ENCODE results near the gene TPP1. TPM values are rescaled to one million over a fixed set of nuclear protein-coding genes. Genes with fewer than 3 reads are reported as not detected.
A peak's percentile ranks its signal among the peaks of the same experiment; 100 is the strongest.

The TPP1 gene
- total RNA-seq, 1 donor from 2014 or later, result 32.2 TPM

- Mint-ChIP-seq H3K27me3 (no peaks in the 10 kb centered on the region), H3K4me3 (no peak overlapping the region)
Observed at GRCh38 chr11:6616596-6617250, 2.5 kb downstream of the TPP1 start.

GRCh38 chr11:6615882-6616585 is 3.2 kb downstream of the TPP1 start:
- Mint-ChIP-seq H3K36me3 (ENCODE audit: low read depth) (peaks cover 28% of the 10 kb centered on the region), H3K27ac (no peak overlapping the region)

More at GRCh38 chr11:6616596-6617250, 2.5 kb downstream of the TPP1 start:
- Mint-ChIP-seq H3K36me3 (ENCODE audit: low read depth) (peaks cover 22% of the 10 kb centered on the region), H3K27ac (no peak overlapping the region), H3K9me3 (no peaks in the 10 kb centered on the region), H3K4me1 (peaks cover 3% of the 10 kb centered on the region)
- intact Hi-C loops (cut with micrococcal nuclease), result no loop called here
- no peak for DNase-seq

GRCh38 chr11:6615046-6615445 is 4.2 kb downstream of the TPP1 start:
- Mint-ChIP-seq H3K4me3 (no peak overlapping the region), H3K9me3 (no peaks in the 10 kb centered on the region), H3K4me1 (peaks cover 14% of the 10 kb centered on the region), H3K27ac (no peak overlapping the region), H3K36me3 (ENCODE audit: low read depth) (peaks cover 38% of the 10 kb centered on the region), H3K27me3 (no peaks in the 10 kb centered on the region)
- DNase-seq, result no peak
- intact Hi-C loops (cut with micrococcal nuclease), result no loop called here

More at GRCh38 chr11:6615882-6616585, 3.2 kb downstream of the TPP1 start:
- DNase-seq, result no peak
- Mint-ChIP-seq H3K27me3 (no peaks in the 10 kb centered on the region), H3K4me3 (no peak overlapping the region), H3K4me1 (peaks cover 8% of the 10 kb centered on the region), H3K9me3 (no peaks in the 10 kb centered on the region)
- intact Hi-C loops (cut with micrococcal nuclease), result no loop called here

- Mint-ChIP-seq H3K9me3 (no peaks in the 10 kb centered on the region), H3K4me1 (peaks cover 18% of the 10 kb centered on the region), H3K27me3 (no peaks in the 10 kb centered on the region), H3K36me3 (ENCODE audit: low read depth) (peaks cover 44% of the 10 kb centered on the region), H3K27ac (no peak overlapping the region), H3K4me3 (no peak overlapping the region)
- no peak for DNase-seq
- intact Hi-C loops (cut with micrococcal nuclease), result no loop called here
Observed at GRCh38 chr11:6614446-6614845, 4.8 kb downstream of the TPP1 start.

- peaks cover 53% of the 10 kb centered on the region for H3K36me3 Mint-ChIP-seq (ENCODE audit: low read depth)
- no peak for DNase-seq
- H3K27ac Mint-ChIP-seq, result no peak overlapping the region
- H3K4me3 Mint-ChIP-seq, result no peak overlapping the region
- intact Hi-C loops (cut with micrococcal nuclease), result loop anchor here (2.0 kb wide), 1 partner anchor 223 kb away; the partner anchor contains the start of gene SMPD1
- no peaks in the 10 kb centered on the region for H3K9me3 Mint-ChIP-seq
- peaks cover 23% of the 10 kb centered on the region for H3K4me1 Mint-ChIP-seq
- no peaks in the 10 kb centered on the region for H3K27me3 Mint-ChIP-seq
Observed at GRCh38 chr11:6613496-6613895, 5.7 kb downstream of the TPP1 start.

- intact Hi-C loops (cut with micrococcal nuclease), result loop anchor here (1.0 to 2.0 kb wide), 3 partner anchors 9 to 222 kb away; partner anchors contain the start of genes ILK, MRPL17, RRP8 and SMPD1
- H3K4me3 Mint-ChIP-seq, result peak within 1 kb of the TSS; percentile 95
- no peaks in the 10 kb centered on the region for H3K27me3 Mint-ChIP-seq
- peak; percentile 99 for DNase-seq
- H3K27ac Mint-ChIP-seq, result peak within 1 kb of the TSS; percentile 87
- peaks cover 63% of the 10 kb centered on the region for H3K36me3 Mint-ChIP-seq (ENCODE audit: low read depth)
- H3K4me1 Mint-ChIP-seq, result peaks cover 32% of the 10 kb centered on the region
- no peaks in the 10 kb centered on the region for H3K9me3 Mint-ChIP-seq
Observed at GRCh38 chr11:6612213-6613041, 6.8 kb downstream of the TPP1 start, which contains the start of gene TAF10. Gene TAF10 (minus strand): TSS chr11:6612216. CDS start chr11:6612189, 27 bp downstream.

GRCh38 chr11:6611963-6612212 is 7.3 kb downstream of the TPP1 start:
- Mint-ChIP-seq H3K4me1 (peaks cover 35% of the 10 kb centered on the region), H3K27me3 (no peaks in the 10 kb centered on the region), H3K36me3 (ENCODE audit: low read depth) (peaks cover 65% of the 10 kb centered on the region), H3K9me3 (no peaks in the 10 kb centered on the region), H3K4me3 (peak overlapping the region; percentile 95), H3K27ac (peak overlapping the region; percentile 87)
- no peak for DNase-seq
- intact Hi-C loops (cut with micrococcal nuclease), result loop anchor here (1.0 to 2.0 kb wide), 4 partner anchors 7 to 221 kb away; partner anchors contain the start of genes ILK, MRPL17, RRP8 and SMPD1

GRCh38 chr11:6611092-6611962 is 7.9 kb downstream of the TPP1 start:
- peaks cover 35% of the 10 kb centered on the region for H3K4me1 Mint-ChIP-seq
- DNase-seq, result no peak
- intact Hi-C loops (cut with micrococcal nuclease), result loop anchor here (1.0 kb wide), 1 partner anchor 8 kb away; the partner anchor contains the start of gene TPP1
- peak overlapping the region; percentile 87 for H3K27ac Mint-ChIP-seq
- H3K27me3 Mint-ChIP-seq, result no peaks in the 10 kb centered on the region
- H3K4me3 Mint-ChIP-seq, result peak overlapping the region; percentile 95
- no peaks in the 10 kb centered on the region for H3K9me3 Mint-ChIP-seq
- peaks cover 64% of the 10 kb centered on the region for H3K36me3 Mint-ChIP-seq (ENCODE audit: low read depth)

- Mint-ChIP-seq H3K4me1 (peaks cover 40% of the 10 kb centered on the region), H3K27ac (peak overlapping the region; percentile 22), H3K4me3 (peak overlapping the region; percentile 95), H3K9me3 (no peaks in the 10 kb centered on the region), H3K36me3 (ENCODE audit: low read depth) (peaks cover 59% of the 10 kb centered on the region), H3K27me3 (no peaks in the 10 kb centered on the region)
- intact Hi-C loops (cut with micrococcal nuclease), result no loop called here
- no peak for DNase-seq
Observed at GRCh38 chr11:6610591-6610990, 8.6 kb downstream of the TPP1 start.

GRCh38 chr11:6609502-6610015 is 9.7 kb downstream of the TPP1 start:
- H3K9me3 Mint-ChIP-seq, result no peaks in the 10 kb centered on the region
- H3K27ac Mint-ChIP-seq, result peak overlapping the region; percentile 69
- H3K27me3 Mint-ChIP-seq, result no peaks in the 10 kb centered on the region
- DNase-seq, result no peak
- peaks cover 48% of the 10 kb centered on the region for H3K36me3 Mint-ChIP-seq (ENCODE audit: low read depth)
- peaks cover 40% of the 10 kb centered on the region for H3K4me1 Mint-ChIP-seq
- intact Hi-C loops (cut with micrococcal nuclease), result loop anchor here (10.0 kb wide), 1 partner anchor 195 kb away; the partner anchor contains the start of gene APBB1
- peak overlapping the region; percentile 16 for H3K4me3 Mint-ChIP-seq

GRCh38 chr11:6608726-6609501 is 10.3 kb downstream of the TPP1 start:
- H3K27ac Mint-ChIP-seq, result peak overlapping the region; percentile 59
- no peaks in the 10 kb centered on the region for H3K27me3 Mint-ChIP-seq
- H3K36me3 Mint-ChIP-seq (ENCODE audit: low read depth), result peaks cover 46% of the 10 kb centered on the region
- peaks cover 40% of the 10 kb centered on the region for H3K4me1 Mint-ChIP-seq
- intact Hi-C loops (cut with micrococcal nuclease), result loop anchor here (10.0 kb wide), 1 partner anchor 194 kb away; the partner anchor contains the start of gene APBB1
- H3K4me3 Mint-ChIP-seq, result peak overlapping the region; percentile 6
- no peaks in the 10 kb centered on the region for H3K9me3 Mint-ChIP-seq
- no peak for DNase-seq

GRCh38 chr11:6608011-6608410 is 11.2 kb downstream of the TPP1 start:
- no peaks in the 10 kb centered on the region for H3K9me3 Mint-ChIP-seq
- peak overlapping the region; percentile 87 for H3K27ac Mint-ChIP-seq
- no peaks in the 10 kb centered on the region for H3K27me3 Mint-ChIP-seq
- H3K4me1 Mint-ChIP-seq, result peaks cover 40% of the 10 kb centered on the region
- H3K36me3 Mint-ChIP-seq (ENCODE audit: low read depth), result peaks cover 46% of the 10 kb centered on the region
- H3K4me3 Mint-ChIP-seq, result peak overlapping the region; percentile 69
- DNase-seq, result no peak
- intact Hi-C loops (cut with micrococcal nuclease), result loop anchor here (10.0 kb wide), 1 partner anchor 193 kb away; the partner anchor contains the start of gene APBB1
